GM18861 (cell line): ENCODE data around the gene ARMC6.

Experiments
- ATAC-seq: cut with Tn5 transposase; IDR thresholded peaks from one replicate; pipeline ENCODE4 v1.9.1; 2021; ENCODE audit not compliant: unreplicated experiment

Gene ARMC6

GRCh38 chr19:19033426-19034203 is at the start of gene ARMC6, which contains the start of gene SUGP2:
ARMC6 (plus strand) TSS chr19:19033603; CDS start chr19:19034210, 607 bp downstream.
SUGP2 (minus strand) TSS chr19:19033517; CDS start chr19:19031071, 2,446 bp downstream.
- peak; percentile 50 for ATAC-seq

- ATAC-seq: no peak
Measured at GRCh38 chr19:18984251-18984650, 49.2 kb upstream of the ARMC6 start.

GRCh38 chr19:18985257-18985656 is 48.1 kb upstream of the ARMC6 start:
- no peak for ATAC-seq

DNA sequence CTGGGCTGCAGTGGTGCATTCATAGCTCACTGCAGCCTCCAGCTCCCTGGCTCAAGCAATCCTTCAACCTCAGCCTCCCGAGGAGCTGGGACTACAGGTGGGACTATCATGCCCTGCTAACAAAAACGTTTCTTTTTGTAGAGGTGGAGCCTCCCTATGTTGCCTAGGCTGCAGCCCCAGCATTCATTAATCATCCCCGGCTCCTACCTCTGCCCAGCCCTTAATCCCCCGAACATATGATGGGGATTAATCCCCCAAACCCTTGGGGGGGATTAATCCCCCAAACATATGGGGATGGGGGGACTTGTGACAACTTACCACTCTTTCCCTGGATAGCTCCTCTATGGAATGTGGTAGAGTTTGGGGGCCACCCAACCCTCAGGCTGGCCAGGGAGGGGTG is 45.9 kb upstream of the ARMC6 start:
- ATAC-seq: no peak

DNA sequence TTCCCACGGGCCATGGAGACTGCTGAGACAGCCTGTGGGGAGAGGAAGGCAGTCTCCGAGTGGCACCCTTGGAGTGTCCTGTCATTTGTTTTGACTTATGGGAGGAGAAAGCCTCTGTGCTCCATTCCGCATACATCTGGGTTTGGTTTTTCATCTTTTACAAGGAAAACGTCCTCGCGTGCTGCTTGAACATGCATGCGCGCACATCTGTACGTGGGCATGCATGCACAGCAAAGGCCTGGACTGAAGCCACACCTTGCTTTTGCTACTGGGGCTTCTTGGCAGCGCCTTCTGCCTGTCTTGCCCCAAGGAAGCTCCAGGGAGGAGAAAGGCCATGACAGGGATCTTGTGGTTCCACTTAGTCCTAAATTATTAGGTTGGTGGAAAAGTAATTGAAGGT is 44.1 kb upstream of the ARMC6 start:
- ATAC-seq: no peak

GRCh38 chr19:18990128-18990708 is 43.2 kb upstream of the ARMC6 start:
- ATAC-seq: no peak

DNA sequence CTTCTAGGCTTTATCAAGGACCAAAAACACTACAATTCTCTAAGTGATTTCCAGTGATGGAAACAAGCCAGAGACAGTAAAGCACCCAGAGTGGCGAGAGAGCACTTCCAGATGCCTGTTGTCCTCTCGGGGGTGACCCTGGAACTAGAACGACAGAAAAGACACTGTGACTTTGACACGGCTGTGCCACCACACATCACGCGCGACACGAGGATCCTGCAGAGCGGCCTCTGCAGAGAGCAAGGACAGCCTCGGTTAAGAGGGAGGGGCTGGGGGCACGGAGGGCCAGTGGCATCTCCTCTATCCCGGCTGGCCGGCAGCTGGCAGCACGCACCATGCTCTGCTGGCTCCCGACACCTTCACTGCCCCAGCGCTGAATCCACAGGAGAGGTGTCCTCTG is 42.4 kb upstream of the ARMC6 start:
- ATAC-seq: no peak

DNA sequence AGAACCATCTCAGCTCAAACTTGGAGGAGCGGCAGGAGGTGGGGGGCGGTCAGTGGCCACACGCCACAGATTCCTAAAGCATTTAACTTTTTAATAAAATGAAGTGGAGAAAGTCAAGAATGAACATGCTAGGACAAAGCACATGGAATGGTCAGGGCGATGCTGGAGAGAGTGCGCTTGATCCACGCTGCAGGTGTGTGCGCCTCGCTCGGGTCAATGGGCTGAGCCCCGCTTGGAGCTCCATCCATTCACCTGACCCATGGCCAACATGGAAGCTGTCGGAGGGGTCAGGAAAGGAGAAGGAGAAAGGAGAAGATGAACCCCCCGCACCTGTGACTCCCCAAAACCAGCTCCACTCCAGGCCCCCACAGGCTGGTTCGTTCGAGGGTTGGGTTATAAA is 41.9 kb upstream of the ARMC6 start:
- no peak for ATAC-seq

DNA sequence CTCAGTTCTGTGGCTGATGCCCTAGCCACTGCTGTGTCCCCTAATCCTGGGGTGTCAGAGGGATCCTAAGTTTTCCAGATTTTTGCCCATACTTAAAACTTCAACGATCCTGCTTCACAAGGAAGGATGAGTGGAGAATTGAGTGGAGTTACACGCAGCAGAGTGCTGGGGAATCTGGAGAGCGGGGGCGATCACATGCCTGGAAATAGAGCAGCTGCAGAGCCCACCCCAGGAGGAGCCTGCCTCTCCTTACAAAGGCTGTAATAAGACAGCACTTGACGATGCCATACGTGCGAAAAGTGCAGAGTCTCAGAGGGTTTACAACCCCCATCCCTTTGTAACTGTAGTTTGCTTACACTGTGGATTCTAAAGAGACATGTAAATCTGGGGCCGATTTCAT is 40.7 kb upstream of the ARMC6 start:
- ATAC-seq: no peak

DNA sequence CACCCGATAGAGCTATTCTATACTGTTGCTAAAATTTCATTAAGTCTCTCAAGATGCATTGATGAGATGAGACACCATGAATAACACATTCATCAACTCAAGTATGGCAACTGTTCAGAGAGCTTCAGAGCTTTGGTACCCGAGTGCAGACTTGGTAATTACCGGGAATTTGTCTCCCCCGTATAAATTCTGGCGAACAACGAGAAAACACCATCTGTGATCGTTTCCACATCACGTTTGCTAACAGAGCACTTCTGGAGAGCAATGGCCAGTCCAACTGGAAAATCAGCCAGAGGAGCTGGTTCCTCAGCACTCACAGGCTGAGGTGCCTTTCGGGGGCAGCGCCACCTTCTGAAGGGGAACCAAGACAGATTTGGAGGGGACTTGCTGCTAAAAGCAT is 40.3 kb upstream of the ARMC6 start:
- ATAC-seq: no peak

DNA sequence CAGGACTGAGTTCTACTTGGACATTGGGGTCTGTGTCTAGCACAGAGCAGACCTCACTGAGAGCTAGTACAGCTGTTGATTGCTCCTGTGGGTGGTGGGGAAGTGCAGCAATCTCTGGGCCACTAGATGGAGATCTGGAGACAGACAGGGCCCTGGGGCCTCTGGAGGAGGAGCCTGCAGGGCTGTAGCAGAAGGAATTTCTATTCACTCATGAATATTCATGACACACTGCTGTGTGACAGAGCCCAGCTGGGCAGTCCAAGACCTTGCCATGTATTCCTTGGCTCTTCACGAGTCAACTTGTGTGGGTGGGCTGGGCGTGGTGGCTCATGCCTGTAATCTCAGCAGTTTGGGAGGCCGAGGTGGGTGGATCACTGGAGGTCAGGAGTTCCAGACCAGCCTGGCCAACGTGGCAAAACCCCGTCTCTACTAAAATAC is 37.6 kb upstream of the ARMC6 start:
- no peak for ATAC-seq

DNA sequence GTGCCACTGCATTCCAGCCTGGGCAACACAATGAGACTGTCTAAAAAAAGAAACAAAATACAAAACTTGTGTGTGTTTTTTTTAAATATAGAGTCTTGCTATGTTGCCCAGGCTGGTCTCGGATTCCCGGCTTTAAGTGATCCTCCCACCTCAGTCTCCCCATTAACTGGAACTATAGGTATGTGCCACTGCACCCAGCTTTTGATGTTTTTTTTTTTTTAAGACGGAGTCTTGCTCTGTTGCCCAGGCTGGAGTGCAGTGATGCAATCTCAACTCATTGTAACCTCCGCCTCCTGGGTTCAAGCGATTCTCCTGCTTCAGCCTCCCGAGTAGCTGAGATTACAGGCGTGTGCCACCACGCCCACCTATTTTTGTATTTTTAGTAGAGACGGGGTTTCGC is 37.1 kb upstream of the ARMC6 start:
- ATAC-seq: no peak

GRCh38 chr19:18996796-18997394 is 36.5 kb upstream of the ARMC6 start:
- no peak for ATAC-seq

DNA sequence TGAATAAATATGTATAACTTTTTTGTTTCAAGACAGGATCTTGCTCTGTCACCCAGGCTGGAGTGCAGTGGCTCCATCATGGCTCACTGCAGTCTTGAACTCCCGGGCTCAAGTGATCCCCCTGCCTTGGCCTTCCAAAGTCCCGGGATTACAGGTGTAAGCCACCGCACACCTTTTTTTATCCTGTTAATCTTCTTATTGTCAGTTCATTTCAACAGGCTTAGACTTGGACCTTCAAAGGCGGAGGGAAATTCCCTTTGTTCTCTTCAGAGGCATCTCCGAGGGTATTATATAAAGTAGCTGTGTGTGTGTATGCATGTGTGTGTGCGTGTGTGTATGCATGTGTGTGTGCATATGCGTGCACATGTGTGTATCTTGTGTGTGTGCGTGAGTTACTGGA is 35.1 kb upstream of the ARMC6 start:
- no peak for ATAC-seq

GRCh38 chr19:18999016-18999758 is 34.2 kb upstream of the ARMC6 start:
- ATAC-seq: no peak

GRCh38 chr19:18999896-19000620 is 33.3 kb upstream of the ARMC6 start:
- ATAC-seq: no peak

GRCh38 chr19:19004144-19004543 is 29.3 kb upstream of the ARMC6 start:
- no peak for ATAC-seq

DNA sequence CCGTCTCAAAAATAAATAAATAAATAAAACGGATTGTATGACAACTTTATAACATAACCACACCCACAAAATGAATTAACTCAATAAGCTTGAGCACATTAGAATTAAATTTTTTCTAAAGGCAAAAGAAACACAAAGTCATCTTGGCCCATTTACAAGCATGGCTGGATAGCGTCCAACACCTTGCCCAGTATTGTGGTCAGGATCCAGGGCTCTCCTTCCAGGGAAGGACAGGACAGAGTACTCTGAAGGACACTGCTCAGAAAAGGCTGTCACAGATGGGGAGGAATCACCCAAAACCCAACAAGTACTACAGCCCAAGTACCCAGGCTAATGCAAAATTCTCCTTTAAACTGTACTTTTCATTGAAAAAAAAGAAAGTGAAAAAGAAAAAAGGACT is 27.2 kb upstream of the ARMC6 start:
- no peak for ATAC-seq

DNA sequence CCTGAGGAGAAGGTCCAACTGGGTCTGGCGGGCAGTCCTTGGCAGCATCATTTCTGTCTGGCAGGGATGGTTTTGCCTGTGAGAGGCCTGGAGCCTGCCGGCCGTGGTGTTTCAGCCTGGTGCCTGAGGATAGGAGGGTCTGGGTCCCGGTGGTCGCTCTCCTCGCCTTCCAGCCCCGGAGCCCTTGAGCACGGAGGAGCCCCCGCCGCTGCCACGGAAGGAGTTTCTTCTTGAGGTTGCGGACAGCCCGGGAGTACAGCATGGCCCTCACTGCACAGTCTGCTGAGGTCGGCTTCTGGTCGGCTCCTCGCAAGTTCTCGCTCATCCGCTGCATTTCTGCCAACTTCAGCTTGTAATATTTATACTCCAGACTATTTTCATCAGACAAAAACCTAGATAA is 23.5 kb upstream of the ARMC6 start:
- no peak for ATAC-seq

DNA sequence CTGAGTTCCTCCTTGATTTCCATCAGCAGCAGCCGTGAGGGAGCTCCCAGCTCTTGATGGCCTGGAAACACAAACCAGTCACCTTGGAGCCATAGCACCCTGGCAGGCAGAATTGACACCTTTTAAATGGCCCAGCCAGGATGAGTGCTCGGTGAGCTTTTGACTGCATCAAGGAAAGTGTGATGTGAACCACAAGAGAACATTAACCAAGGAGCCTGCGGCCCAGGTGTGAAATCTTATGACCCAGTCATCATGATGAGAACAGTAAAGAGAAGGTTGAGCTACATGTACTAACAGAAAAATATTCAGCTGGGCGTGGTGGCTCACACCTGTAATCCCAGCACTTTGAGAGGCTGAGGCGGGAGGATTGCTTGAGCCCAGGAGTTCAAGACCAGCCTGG is 22.9 kb upstream of the ARMC6 start:
- ATAC-seq: no peak

DNA sequence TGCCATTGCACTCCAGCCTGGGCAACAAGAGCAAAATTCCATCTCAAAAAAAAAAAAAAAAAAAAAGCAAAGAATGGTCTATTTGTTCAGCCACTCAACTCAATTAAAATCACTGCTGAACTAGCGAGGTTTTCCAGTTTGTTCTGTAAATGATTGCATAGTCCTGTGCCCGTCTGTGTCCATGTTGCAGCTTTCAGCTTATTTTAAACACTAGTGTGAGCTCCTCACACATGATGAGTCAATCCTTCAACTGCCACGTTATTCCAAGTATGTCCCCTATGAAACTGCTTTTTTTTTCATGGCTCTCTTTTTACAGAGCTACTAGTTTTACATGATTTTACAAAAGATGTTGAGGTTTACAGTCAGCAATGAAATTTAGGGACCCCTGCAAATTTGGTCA is 12.3 kb upstream of the ARMC6 start:
- no peak for ATAC-seq
